HG03432 (cell line): ENCODE results near the gene CCDC24.

Experiments
- ATAC-seq: cut with Tn5 transposase; IDR thresholded peaks from one replicate; pipeline ENCODE4 v1.9.1; 2021; ENCODE audit warnings: mild to moderate bottlenecking, moderate library complexity; ENCODE audit not compliant: unreplicated experiment

The CCDC24 gene

DNA sequence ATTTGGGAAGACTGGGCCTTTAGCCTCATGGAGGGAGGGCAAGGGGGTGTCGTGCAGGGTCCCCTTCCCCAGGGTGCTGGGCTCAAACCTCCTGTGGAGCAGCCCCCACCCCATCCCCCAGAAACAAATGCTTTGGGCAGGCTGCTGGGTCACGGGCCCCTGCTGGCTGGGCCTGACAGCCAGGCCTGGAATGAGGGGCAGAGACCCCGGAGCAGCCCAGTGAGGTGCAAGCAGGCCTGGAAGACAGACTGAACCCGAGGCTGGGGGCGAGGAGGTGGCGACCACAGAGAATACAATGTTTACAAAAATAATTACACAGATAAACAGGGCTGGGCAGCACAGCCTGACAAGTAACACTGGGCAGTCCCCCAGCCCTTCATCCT is 5.3 kb downstream of the CCDC24 start:
- no peak for ATAC-seq

DNA sequence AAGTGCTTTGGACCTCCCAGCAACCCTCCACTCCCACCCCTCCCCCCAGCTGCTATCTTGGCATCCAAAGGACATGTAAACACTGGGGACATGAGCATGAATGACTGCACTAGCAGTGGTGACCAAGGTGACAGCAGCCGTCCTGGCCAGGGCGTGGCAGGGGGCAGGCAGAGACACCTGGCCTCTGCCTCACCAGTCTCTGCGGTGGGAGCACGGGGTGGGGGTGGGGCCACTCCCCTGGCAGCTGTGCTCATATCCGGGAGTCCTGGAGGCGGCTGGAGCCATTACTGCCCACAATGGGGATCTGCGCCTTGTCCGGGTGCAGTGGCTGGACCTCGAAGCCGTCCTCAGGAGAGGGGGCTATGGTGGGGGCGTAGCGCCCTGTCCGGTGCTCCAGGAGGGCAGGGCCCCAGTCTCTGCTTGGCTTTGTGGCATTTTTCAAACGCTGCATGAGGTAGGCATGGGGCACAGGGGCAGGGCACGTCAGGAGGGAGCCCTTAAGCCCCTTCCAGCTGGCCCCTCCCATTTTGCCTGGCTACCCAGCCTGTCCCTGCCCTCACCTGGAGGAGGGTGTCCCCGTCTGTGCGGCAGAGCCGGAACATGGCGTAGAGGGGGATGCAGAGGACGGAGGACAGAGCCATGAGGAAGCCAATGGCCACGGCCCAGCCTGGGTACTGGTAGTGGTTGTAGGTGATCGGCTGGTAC is 6.0 kb downstream of the CCDC24 start:
- no peak for ATAC-seq

DNA sequence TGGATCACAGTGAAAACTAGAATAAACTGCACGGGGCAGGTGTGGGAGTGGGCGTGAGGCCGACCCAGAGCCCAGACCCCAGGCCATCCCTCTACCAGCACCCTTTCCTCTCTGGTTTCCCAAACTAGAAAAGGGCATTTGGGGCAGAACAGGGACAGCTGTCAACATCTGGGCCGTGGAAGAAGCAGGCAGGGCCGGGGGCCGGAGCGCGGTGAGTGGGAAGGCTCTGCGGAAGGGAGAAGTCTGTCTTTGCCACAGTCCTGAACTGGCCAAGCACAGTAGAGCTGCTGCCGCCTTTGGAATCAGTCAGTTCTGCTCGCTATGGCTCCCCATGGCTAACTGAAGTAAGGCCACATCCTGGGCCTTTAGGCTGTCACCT is 6.6 kb downstream of the CCDC24 start:
- no peak for ATAC-seq

DNA sequence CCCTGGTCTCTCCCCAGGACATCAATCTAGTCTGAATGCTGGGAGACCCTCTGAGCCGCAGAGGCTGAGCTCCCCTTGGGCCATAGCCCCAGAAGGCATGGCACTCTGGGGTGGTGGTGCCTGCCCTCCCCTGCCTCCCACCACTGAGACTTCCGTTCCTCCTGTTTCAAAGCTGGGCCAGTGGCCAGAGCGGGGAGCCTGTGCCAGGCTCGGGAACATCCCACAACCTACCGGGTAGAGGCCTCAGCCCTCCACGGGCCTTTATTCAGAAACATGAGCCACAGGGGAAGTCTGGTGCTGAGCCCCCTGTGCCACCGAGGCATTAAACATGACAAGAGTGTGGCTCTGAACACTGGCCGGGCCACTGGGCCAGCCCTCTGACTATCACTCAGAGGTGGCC is 8.1 kb downstream of the CCDC24 start:
- no peak for ATAC-seq

- no peak for ATAC-seq
Measured at GRCh38 chr1:44000122-44000665, 8.8 kb downstream of the CCDC24 start.

- ATAC-seq, result no peak
Measured at GRCh38 chr1:44002165-44002564, 10.8 kb downstream of the CCDC24 start.

DNA sequence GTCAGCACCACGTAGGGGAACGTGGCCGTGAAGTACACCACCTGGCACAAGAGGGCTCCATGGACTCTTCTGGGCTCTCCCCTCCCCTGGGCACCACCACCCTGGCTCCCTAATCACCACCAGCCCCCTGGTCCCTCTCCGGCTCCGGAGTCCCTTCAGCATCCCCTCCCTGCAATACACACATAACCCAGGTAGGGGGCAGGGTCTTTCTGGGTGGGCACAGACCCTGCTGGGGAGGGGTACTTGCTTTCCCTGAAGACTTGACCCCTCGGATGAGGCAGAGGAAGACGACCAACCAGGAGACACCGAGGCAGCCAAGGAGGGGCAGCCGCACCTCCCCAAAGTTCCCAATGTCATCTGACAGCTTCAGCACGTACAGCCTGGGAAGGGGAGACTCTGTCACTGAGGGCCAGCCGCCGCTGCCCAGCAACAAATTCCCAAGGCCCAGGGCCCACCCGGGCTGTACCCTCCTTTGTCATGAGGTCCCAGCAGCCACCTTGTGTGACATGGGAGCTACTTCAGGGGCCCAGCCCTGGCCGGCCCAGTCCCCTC is 11.3 kb downstream of the CCDC24 start:
- no peak for ATAC-seq

- no peak for ATAC-seq
Measured at GRCh38 chr1:44008259-44008658, 16.9 kb downstream of the CCDC24 start.

DNA sequence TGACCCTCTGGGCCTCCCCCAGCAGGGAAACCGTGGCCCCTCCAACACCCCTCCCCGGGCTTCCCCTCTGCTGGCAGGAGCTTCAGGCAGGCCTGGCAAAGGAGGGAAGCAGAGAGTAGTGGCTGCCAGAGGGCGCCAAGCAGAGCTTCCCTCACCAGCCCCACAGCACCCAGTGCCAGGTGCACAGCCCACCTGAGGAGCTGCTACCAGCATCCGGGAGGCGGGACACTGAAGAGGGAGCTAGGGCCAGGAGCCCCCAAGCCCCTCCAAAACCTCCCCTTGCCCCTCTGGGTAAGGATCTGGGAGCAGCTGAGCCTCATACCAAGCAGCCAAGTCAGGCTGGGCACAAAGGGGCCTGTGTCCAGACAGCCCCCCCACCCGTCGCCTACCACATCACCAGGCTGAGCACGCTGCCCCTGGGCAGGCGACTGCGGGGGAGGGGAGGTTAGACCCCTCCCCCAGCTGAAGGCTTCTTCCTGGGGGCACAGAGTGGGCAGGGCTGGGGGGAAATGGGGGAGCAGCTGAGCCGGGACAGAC is 19.6 kb downstream of the CCDC24 start:
- no peak for ATAC-seq

DNA sequence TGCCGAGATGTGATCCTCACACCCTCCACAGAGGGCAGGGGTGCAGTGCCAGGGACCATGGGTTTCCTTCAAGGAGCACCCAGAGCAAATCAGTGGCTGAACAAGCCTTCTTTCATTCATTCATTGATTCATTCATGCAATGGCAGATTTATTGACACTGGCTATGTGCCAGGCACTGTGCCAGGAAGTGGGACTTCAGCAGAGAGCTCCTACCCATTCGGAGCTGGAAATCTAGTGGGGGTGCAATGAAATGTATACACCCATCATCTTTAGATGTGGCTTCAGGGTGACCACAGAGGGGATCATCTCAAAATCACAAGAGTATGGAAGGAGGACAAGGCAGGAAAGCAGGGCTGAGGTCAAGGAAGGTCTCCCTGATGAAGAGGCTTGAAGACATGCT is 21.0 kb downstream of the CCDC24 start:
- ATAC-seq, result no peak

- no peak for ATAC-seq
Measured at GRCh38 chr1:44012941-44013609, 21.7 kb downstream of the CCDC24 start.

- no peak for ATAC-seq
Measured at GRCh38 chr1:44013949-44014348, 22.6 kb downstream of the CCDC24 start.

GRCh38 chr1:44014365-44015104 is 23.1 kb downstream of the CCDC24 start:
- no peak for ATAC-seq

GRCh38 chr1:44015206-44015605 is 23.8 kb downstream of the CCDC24 start:
- ATAC-seq, result no peak

DNA sequence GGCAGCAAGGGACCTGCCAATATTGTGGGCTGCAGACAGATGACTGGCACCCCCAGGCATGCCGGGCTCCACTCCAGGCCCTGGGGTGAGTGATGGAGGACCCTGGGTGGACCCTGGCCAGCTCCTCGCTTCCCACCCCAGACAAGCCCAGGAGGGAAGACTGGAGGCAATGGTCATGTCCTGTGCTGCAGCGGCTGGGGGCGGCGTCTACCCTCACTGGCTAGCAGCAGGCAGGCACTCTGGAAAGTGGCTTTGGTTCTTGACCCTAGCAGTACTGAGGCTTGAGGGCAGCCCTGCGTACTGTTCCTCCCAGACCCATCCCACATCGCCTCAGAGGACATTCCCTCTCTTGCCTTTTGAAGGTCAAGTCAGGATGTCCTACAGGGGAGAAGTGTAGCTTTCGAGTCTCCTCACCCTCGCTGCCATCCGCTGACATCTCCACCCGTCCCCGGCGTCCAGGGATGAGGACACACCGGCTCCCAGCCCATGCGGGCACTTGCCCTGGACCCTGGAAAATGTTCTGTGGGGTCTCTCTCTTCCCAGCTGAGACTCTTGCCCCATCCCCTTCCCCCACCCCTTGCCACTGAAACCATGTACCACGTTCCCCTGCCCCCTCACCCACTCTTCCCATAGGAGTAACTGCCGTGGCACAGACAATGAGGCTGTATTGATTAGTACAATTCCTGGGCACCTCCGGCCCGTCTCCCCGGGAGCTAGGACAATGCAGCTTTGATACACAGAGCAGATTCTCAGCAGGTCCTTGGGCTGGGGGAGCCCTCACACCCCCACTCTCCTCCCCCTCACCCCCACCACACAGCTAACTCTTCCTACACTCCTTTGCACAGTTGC is 24.9 kb downstream of the CCDC24 start:
- ATAC-seq, result no peak

- ATAC-seq, result no peak
Measured at GRCh38 chr1:44016890-44017400, 25.5 kb downstream of the CCDC24 start.

DNA sequence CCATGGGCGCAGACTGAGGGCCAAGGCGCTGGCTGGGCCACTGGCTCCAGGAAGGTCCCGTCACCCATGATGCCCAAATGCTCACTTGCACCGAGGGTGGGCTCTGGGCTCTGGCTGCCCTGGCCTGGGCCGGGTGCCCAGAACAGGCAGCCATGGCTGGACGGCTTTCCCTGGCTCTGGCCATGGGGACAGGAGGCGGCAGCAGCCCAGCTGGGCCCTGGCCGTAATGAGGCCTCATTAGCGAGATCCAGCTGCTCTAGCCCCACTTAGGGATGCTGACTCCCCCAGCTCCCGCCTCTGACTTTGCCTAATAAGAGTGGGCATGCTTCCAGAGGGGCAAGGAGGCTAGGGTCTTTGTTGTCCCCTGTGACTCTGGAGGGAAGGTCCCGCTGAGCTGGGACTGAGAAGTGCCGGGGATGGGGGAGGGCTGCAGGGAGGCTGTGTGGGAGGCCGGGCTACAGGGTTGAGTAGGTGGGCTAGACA is 28.1 kb downstream of the CCDC24 start:
- ATAC-seq, result no peak

- no peak for ATAC-seq
Measured at GRCh38 chr1:44020464-44020863, 29.1 kb downstream of the CCDC24 start.

GRCh38 chr1:44021156-44021555 is 29.8 kb downstream of the CCDC24 start:
- no peak for ATAC-seq
